OCI-LY1 (cell line): ENCODE measurements around the gene ECSCR.

ENCODE experiments used
- H2AFZ ChIP-seq: fragments of 200-600 bp; sonication (generic), shearing (Covaris generic); 2 replicates; pipeline ENCODE4 v1.6.0; 2014; ENCODE audit warnings: antibody characterized with exemption, mild to moderate bottlenecking, low read length
- H3F3A ChIP-seq: fragments of 200-600 bp; sonication (generic), shearing (Covaris generic); 2 replicates; pipeline ENCODE4 v1.6.0; 2014; ENCODE audit warnings: mild to moderate bottlenecking, antibody characterized with exemption, low read length, moderate library complexity; ENCODE audit not compliant: insufficient read depth
- H3K27ac ChIP-seq: fragments of 200-600 bp; sonication (generic); 2 replicates; pipeline ENCODE4 v1.5.1; 2014; ENCODE audit warnings: low read length, mixed run types, mild to moderate bottlenecking, low read depth; ENCODE audit not compliant: poor library complexity, severe bottlenecking
- H3K27me3 ChIP-seq: fragments of 200-600 bp; sonication (generic); 2 replicates; pipeline ENCODE4 v1.6.0; 2014; ENCODE audit warnings: antibody characterized with exemption, mild to moderate bottlenecking, low read length, moderate library complexity; ENCODE audit not compliant: insufficient read depth
- H3K36me3 ChIP-seq: fragments of 200-600 bp; sonication (generic); 2 replicates; pipeline ENCODE4 v1.6.1; 2014; ENCODE audit warnings: mild to moderate bottlenecking, antibody characterized with exemption, low read length, moderate library complexity, mixed read lengths; ENCODE audit not compliant: insufficient read depth
- H3K4me1 ChIP-seq: fragments of 200-600 bp; sonication (generic); 2 replicates; pipeline ENCODE4 v1.5.1; 2014; ENCODE audit warnings: mild to moderate bottlenecking, low read length, moderate library complexity; ENCODE audit not compliant: insufficient read depth, severe bottlenecking
- H3K4me2 ChIP-seq: fragments of 200-600 bp; sonication (generic), shearing (Covaris generic); 2 replicates; pipeline ENCODE4 v1.6.1; 2014; ENCODE audit warnings: low read length
- H3K4me3 ChIP-seq: fragments of 200-600 bp; sonication (generic); 2 replicates; pipeline ENCODE4 v1.5.1; 2014; ENCODE audit warnings: low read length, low read depth, mild to moderate bottlenecking, mixed read lengths; ENCODE audit not compliant: poor library complexity, severe bottlenecking
- H3K79me2 ChIP-seq: fragments of 200-600 bp; shearing (Covaris generic); 2 replicates; pipeline ENCODE4 v1.6.1; 2016; ENCODE audit warnings: mixed run types, low read length, mixed read lengths; ENCODE audit not compliant: insufficient read depth
- H3K9ac ChIP-seq: fragments of 200-600 bp; sonication (generic), shearing (Covaris generic); 2 replicates; pipeline ENCODE4 v1.6.1; 2014; ENCODE audit warnings: mild to moderate bottlenecking, low read length, mixed read lengths
- H3K9me2 ChIP-seq: fragments of 200-600 bp; sonication (generic), shearing (Covaris generic); 2 replicates; pipeline ENCODE4 v1.6.1; 2014; ENCODE audit warnings: low read depth, mild to moderate bottlenecking, low read length, mixed read lengths
- H3K9me3 ChIP-seq: fragments of 200-600 bp; shearing (Covaris generic); 2 replicates; pipeline ENCODE4 v1.6.1; 2014; ENCODE audit warnings: low read length, mixed read lengths
- H4K20me1 ChIP-seq: fragments of 200-600 bp; sonication (generic), shearing (Covaris generic); 2 replicates; pipeline ENCODE4 v1.6.0; 2016; ENCODE audit warnings: mild to moderate bottlenecking, low read length; ENCODE audit not compliant: insufficient read depth
- CTCF ChIP-seq: fragments of 200-600 bp; sonication (generic), shearing (Covaris generic); IDR thresholded peaks from 2 replicates; pipeline ENCODE4 v1.5.1; 2017; ENCODE audit warnings: mild to moderate bottlenecking, antibody characterized with exemption, low read length, moderate library complexity, mixed read lengths
- EZH2 ChIP-seq: fragments of 200-600 bp; sonication (generic), shearing (Covaris generic); IDR thresholded peaks from 2 replicates; pipeline ENCODE4 v1.8.0; 2017; ENCODE audit warnings: borderline replicate concordance, mixed run types, mild to moderate bottlenecking, antibody characterized with exemption, low read length, moderate library complexity, mixed read lengths

The ECSCR gene

GRCh38 chr5:139457653-139458306, 4.8 kb downstream of the ECSCR start:
- no peak overlapping the region for H3K27ac ChIP-seq
- TF ChIP-seq EZH2 (no peak), CTCF (no peak)
- no peaks in the 10 kb centered on the region for H3K4me1 ChIP-seq
- no peaks in the 10 kb centered on the region for H3K79me2 ChIP-seq
- H3K27me3 ChIP-seq: no peaks in the 10 kb centered on the region
- H3F3A ChIP-seq: no peaks in the 10 kb centered on the region
- H3K4me2 ChIP-seq: no peak overlapping the region
- no peaks in the 10 kb centered on the region for H3K36me3 ChIP-seq
- no peak overlapping the region for H2AFZ ChIP-seq
- H3K9ac ChIP-seq: no peak overlapping the region
- no peak overlapping the region for H3K4me3 ChIP-seq
- no peaks in the 10 kb centered on the region for H3K9me2 ChIP-seq
- H4K20me1 ChIP-seq: no peaks in the 10 kb centered on the region
- H3K9me3 ChIP-seq: no peaks in the 10 kb centered on the region

GRCh38 chr5:139457241-139457640, 5.3 kb downstream of the ECSCR start:
- no peaks in the 10 kb centered on the region for H3K4me1 ChIP-seq
- no peak overlapping the region for H3K9ac ChIP-seq
- no peaks in the 10 kb centered on the region for H3K9me2 ChIP-seq
- no peak overlapping the region for H3K4me2 ChIP-seq
- H3K36me3 ChIP-seq: no peaks in the 10 kb centered on the region
- no peak overlapping the region for H2AFZ ChIP-seq
- no peaks in the 10 kb centered on the region for H3F3A ChIP-seq
- no peaks in the 10 kb centered on the region for H3K9me3 ChIP-seq
- TF ChIP-seq EZH2 (no peak), CTCF (no peak)
- no peak overlapping the region for H3K4me3 ChIP-seq
- no peaks in the 10 kb centered on the region for H3K79me2 ChIP-seq
- H3K27me3 ChIP-seq: no peaks in the 10 kb centered on the region
- no peak overlapping the region for H3K27ac ChIP-seq
- H4K20me1 ChIP-seq: no peaks in the 10 kb centered on the region

GRCh38 chr5:139456776-139457175, 5.8 kb downstream of the ECSCR start:
- H3K36me3 ChIP-seq: no peaks in the 10 kb centered on the region
- no peaks in the 10 kb centered on the region for H3K9me3 ChIP-seq
- no peak overlapping the region for H2AFZ ChIP-seq
- no peaks in the 10 kb centered on the region for H3K79me2 ChIP-seq
- H3K9ac ChIP-seq: no peak overlapping the region
- H3K4me1 ChIP-seq: no peaks in the 10 kb centered on the region
- no peak overlapping the region for H3K4me2 ChIP-seq
- H3K9me2 ChIP-seq: no peaks in the 10 kb centered on the region
- TF ChIP-seq EZH2 (no peak), CTCF (no peak)
- H3K4me3 ChIP-seq: no peak overlapping the region
- H4K20me1 ChIP-seq: no peaks in the 10 kb centered on the region
- H3F3A ChIP-seq: no peaks in the 10 kb centered on the region
- H3K27me3 ChIP-seq: no peaks in the 10 kb centered on the region
- no peak overlapping the region for H3K27ac ChIP-seq
